Stimulated activated CD8-positive, alpha-beta memory T cell treated with anti-CD3 and anti-CD28 coated beads, Interleukin-4, amount 100 ng/mL, for 4 hours (primary cell): Measurements from ENCODE around the gene P4HTM.
A peak's percentile ranks its signal among the peaks of the same experiment; 100 is the strongest.

Experiments
- DNase-seq, 2 donors: peaks; one replicate each; pipeline ENCODE4 v3.0.0-alpha.2; 2020; ENCODE audit warnings: low read depth in 2 of 2, low spot score in 1 of 2

P4HTM gene

GRCh38 chr3:49022688-49023171, 32.7 kb downstream of the P4HTM start:
- no peak for DNase-seq

DNA sequence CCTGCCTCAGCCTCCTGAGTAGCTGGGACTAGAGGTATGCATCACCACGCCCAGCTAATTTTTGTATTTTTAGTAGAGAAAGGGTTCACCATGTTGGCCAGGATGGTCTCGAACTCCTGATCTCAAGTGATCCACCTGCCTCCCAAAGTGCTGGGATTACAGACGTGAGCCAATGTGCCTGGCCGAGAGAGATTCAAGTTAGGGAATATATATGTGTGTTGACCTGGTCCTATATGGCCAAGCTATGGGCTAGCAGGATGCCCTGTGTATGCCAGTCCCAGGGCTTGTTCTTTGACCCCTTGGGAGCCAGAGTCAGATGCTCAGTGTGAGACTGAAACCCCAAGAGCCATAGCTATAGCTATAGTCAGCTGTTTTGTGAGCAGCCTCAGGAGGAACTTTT, 33.7 kb downstream of the P4HTM start:
- DNase-seq = no peak

DNA sequence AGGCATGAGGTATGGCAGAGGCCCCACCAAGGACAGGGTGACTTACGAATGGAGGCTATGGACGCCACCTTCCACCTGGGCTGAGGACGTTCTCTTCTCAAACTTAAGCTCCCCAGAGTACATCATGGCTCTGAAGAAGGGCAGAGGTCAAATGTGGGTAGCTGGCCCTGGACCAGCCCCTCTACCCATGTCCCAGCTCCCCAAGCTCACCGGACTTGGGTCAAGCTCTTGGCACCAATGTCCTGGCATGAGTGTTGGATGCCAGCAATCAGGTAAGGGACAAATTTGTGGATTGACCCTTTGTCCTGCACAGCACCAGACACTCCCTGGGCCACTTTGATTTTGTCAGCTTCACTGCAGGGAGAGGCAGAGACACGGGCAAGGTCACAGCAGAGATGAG, 34.4 kb downstream of the P4HTM start:
- DNase-seq = no peak

- DNase-seq = no peak
These were observed 35.2 kb downstream of the P4HTM start for GRCh38 chr3:49025005-49025792.

GRCh38 chr3:49025793-49026520, 35.9 kb downstream of the P4HTM start:
- no peak for DNase-seq

DNA sequence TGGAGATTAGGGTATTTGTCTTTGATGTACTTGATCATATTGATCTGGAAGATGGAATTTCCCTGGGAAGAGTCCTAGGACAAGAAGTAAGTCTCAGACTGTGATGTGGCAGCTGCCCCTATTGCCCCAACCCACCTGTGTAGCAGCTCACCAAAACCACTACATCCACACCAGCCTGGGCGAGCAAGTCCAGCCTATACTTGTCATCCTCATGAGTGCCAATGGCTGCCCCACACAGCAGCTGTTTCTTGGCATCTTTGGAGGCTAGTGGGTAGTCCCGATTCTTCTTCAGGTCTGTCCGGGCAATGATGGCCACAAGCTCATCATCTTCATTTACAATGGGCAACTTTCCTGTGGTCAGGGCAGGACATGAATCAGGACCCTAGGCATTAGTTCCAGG, 36.5 kb downstream of the P4HTM start:
- no peak for DNase-seq

GRCh38 chr3:49027634-49028033, 37.6 kb downstream of the P4HTM start:
- no peak for DNase-seq

GRCh38 chr3:49028298-49028672, 38.2 kb downstream of the P4HTM start:
- DNase-seq = no peak

DNA sequence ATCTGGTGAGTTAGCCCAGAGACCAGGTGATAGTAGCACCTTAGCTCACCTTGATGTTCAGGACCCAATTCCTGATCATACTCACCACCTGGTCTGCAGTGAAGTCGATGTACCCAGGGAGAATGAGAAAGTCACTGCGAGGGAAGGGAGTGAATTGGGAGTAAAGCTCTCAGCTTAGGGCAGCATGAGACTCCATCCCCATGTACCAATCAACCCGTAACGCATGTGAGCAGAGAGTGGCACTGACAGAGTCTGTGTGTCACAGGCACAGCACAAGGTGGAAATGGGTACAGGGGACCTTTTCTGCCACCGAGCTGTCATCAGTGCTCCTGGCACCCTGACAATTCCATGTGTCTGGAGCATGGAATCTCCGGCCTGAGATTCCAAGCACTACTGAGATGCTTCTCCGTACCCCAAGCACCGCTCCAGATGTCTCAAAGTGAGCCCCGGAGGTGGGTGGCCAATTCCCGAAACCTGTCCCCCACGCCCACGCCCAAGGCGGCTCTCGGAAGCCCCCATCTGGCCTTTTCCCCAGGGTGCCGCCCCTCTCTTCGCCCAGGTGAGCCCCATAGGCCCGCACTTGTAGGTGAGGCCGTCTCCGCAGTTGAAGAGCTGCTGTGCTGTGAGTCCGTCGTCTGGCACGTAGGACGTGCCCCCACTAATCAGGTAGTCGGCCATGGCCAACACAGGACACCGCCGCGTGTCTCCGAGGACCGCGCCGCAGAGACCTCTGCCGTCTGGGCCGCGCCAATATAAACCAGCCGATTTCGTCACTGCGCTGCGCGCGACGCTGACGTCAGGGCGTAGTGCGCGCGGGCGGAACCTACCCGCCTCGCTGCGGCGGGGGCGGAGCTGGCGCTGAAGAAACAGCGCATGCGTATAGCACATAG, 38.9 kb downstream of the P4HTM start, which contains the start of gene IMPDH2:
IMPDH2 (minus strand) TSS at position 726 of the 890 bp plus-strand sequence; CDS start at position 678, 48 bp downstream.
- DNase-seq = peak; percentile 81 to 84

GRCh38 chr3:49029563-49029884, 39.5 kb downstream of the P4HTM start:
- DNase-seq = no peak

DNA sequence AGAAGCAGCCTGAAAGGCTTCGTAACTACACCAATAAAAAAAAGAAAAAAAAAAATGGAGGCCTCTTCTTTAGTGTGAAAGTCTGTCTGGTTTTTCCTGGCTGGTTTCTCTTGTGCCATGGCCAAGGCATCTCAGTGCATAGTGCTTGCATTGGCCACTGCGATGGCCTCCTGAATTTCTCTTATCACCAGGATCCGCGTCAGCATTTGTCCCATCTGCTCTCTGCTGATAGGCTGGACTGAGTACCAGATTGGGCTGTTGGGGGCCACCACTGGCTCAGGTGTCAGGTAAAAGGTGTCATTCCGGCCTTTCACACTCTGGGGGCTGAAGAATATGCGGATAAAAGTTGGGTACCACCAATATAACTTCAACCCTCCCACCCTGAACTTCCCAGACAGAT, 40.3 kb downstream of the P4HTM start:
- DNase-seq = no peak

DNA sequence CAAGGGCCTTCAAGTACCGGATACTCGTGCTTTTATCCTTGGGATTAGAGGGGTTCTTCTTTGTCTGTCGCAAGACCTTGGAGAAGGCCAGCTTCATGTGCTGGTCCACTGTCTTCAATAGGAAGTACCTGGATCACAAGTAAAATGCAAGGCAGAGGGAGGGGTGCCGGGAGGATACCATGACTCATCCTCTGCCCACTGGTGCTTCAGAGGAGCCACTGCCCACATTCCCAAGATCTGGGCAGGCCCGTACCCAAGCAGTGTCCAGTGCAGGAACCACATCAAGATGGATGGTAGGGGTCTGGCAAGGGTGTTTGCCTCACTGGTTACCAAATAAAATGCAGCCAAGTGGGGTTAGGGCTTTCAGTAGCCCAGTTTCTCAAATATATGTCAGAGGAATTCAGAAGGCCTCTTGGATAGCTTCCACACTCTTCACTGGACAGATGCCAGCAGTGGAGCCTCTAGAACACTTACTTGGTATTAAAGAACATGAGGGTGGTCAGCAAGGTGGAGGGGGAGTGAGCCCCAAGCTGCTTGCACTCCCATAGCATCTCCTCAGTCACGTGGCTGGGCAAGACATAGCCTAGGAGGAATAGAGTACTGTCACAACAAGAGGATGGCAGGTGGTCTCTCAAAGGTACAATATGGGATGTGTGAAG, 42.7 kb downstream of the P4HTM start:
- DNase-seq = no peak

DNA sequence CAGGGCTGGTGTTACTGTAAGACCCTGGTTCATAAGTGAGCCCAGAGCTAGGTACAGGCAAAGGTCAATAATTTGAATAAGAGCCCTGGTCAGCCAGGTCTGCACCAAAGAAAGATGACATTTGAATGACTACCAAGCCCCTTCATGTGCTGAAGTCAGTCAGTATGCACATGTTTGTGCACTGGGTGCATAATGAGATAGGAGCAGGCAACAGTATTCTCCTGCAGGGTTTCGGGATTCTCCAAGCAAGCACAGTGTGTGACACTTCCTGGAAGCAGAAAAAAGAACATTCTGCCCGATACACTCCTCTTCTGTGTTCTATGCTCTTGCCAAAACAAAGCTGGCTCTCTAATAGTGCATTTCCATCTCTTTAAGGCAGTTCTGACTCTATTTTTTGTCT, 44.6 kb downstream of the P4HTM start:
- DNase-seq = no peak

DNA sequence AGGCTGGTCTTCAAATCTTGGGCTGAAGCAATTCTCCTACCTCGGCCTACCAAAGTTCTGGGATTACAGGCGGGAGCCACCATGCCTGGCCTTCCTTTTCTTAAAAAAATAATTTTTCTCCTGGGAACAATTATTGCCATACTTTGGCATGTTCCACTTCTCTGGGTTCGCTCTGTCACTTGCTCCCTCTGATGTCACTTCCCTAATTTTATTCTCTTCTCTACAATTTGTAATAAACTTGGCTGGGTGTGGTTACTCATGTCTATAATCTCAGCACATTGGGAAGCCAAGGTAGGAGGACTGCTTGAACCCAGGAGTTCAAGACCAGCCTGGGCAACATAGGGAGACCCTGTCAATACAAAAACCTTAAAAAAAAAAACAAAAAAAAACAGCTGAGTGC, 45.2 kb downstream of the P4HTM start:
- no peak for DNase-seq

GRCh38 chr3:49053543-49053942, 63.5 kb downstream of the P4HTM start:
- no peak for DNase-seq

GRCh38 chr3:49054344-49054862, 64.4 kb downstream of the P4HTM start:
- DNase-seq = no peak
